ENCODE data around the gene NUAK2. TPM values are rescaled to one million over a fixed set of nuclear protein-coding genes. Genes with fewer than 3 reads are reported as not detected.

The NUAK2 gene
- total RNA-seq, 2 donors from 2014 or later = 21.2 to 27.2 TPM

- peak; percentile 96 for DNase-seq
- Histone ChIP-seq H3K36me3 (no peaks in the 10 kb centered on the region), H3K4me1 (peaks cover 55% of the 10 kb centered on the region), H3K27ac (peak overlapping the region; percentile 91), H3K4me3 (peak overlapping the region; percentile 87), H3K27me3 (no peaks in the 10 kb centered on the region), H3K9ac (ENCODE audit: low read depth in 2 of 2, low read length in 2 of 2) (peak overlapping the region in 1 of 2 donors; percentile 66), H3K9me3 (no peaks in the 10 kb centered on the region)
- intact Hi-C loops (cut with DNase I) = no loop called here
- no peak for TF ChIP-seq CTCF (IDR thresholded peaks at IDR 0.05)
Measured at GRCh38 chr1:205317311-205317917, 4.1 kb downstream of the NUAK2 start.

- DNase-seq = no peak
Measured at GRCh38 chr1:205316161-205316566, 5.4 kb downstream of the NUAK2 start.

GRCh38 chr1:205315008-205315618 is 6.4 kb downstream of the NUAK2 start:
- intact Hi-C loops (cut with DNase I) = no loop called here
- Histone ChIP-seq H3K27ac (peak overlapping the region; percentile 91), H3K4me3 (no peak overlapping the region), H3K9me3 (no peaks in the 10 kb centered on the region), H3K9ac (ENCODE audit: low read depth in 2 of 2, low read length in 2 of 2) (peak overlapping the region in 1 of 2 donors; percentile 70), H3K36me3 (peaks cover 9% of the 10 kb centered on the region), H3K27me3 (no peaks in the 10 kb centered on the region), H3K4me1 (peaks cover 55% of the 10 kb centered on the region)
- no peak for TF ChIP-seq CTCF (IDR thresholded peaks at IDR 0.05)
- no peak for DNase-seq

More at GRCh38 chr1:205316161-205316566, 5.4 kb downstream of the NUAK2 start:
- Histone ChIP-seq H3K4me3 (no peak overlapping the region), H3K4me1 (peaks cover 55% of the 10 kb centered on the region), H3K36me3 (peaks cover 3% of the 10 kb centered on the region), H3K9me3 (no peaks in the 10 kb centered on the region), H3K27ac (peak overlapping the region; percentile 91), H3K27me3 (no peaks in the 10 kb centered on the region), H3K9ac (ENCODE audit: low read depth in 2 of 2, low read length in 2 of 2) (peak overlapping the region in 1 of 2 donors; percentile 66)
- no peak for TF ChIP-seq CTCF (IDR thresholded peaks at IDR 0.05)
- intact Hi-C loops (cut with DNase I) = no loop called here

DNA sequence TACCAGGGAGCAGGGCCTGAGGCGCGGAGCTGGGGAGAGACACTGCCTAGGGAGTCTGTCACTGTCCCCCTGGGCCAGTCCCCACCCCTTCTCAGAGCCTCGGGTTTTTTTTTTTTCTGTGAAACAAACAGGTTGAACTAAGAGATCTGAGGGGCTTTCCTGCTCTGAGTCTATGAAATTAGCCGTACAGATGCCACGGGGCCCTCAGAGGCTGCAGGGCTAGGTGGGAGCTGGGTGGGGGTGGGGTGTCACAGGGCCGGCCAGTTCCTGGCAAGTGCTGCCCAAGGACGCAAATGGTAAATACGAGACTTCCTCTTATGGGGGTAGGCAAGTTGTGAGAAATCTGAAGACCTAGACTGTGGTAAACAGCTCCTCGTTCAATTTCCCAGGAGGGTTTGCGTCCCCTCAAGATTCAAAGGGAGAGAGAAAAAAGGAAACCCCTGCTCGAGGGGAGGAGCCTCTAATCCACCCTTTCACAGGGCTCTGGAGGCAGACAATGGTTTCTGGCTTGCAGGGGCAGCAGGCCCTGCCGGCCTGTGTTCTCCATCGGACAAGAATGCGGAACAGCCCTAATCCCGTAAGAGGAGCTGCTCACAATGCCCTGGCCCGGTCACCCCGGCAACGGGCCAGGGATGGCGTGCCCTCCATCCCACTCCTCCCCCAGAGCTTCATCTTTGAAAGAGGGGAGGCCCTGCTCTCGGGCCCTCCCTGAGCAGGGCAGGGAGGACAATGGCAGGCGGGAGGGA is 7.8 kb downstream of the NUAK2 start:
- TF ChIP-seq CTCF (IDR thresholded peaks at IDR 0.05) = no peak
- H3K4me1 ChIP-seq = peaks cover 55% of the 10 kb centered on the region
- DNase-seq = peak; percentile 57
- peak overlapping the region; percentile 81 for H3K27ac ChIP-seq
- no peaks in the 10 kb centered on the region for H3K27me3 ChIP-seq
- H3K9ac ChIP-seq (ENCODE audit: low read depth in 2 of 2, low read length in 2 of 2) = peak overlapping the region; percentile 57 to 70
- intact Hi-C loops (cut with DNase I) = no loop called here
- peaks cover 12% of the 10 kb centered on the region for H3K36me3 ChIP-seq
- no peak overlapping the region for H3K4me3 ChIP-seq
- no peaks in the 10 kb centered on the region for H3K9me3 ChIP-seq

GRCh38 chr1:205312866-205313562 is 8.5 kb downstream of the NUAK2 start:
- peak overlapping the region; percentile 52 to 70 for H3K9ac ChIP-seq (ENCODE audit: low read depth in 2 of 2, low read length in 2 of 2)
- H3K4me3 ChIP-seq = no peak overlapping the region
- TF ChIP-seq CTCF (IDR thresholded peaks at IDR 0.05) = no peak
- no peaks in the 10 kb centered on the region for H3K27me3 ChIP-seq
- intact Hi-C loops (cut with DNase I) = no loop called here
- H3K36me3 ChIP-seq = peaks cover 18% of the 10 kb centered on the region
- H3K9me3 ChIP-seq = no peaks in the 10 kb centered on the region
- H3K27ac ChIP-seq = peak overlapping the region; percentile 81
- no peak for DNase-seq
- peaks cover 54% of the 10 kb centered on the region for H3K4me1 ChIP-seq

Data from colonic mucosa (tissue), 4 donors.